Natural killer cell treated with Interleukin-12 subunit alpha and Interleukin-12 subunit beta and Interleukin-15 and Interleukin-18, amount 100 ng/mL, for 72 hours (primary cell): ENCODE measurements around the gene NFKB1. TPM values are rescaled to one million over a fixed set of nuclear protein-coding genes. Genes with fewer than 3 reads are reported as not detected.

Experiments used
- ATAC-seq, 2 donors: fragments of 150-1000 bp; cut with Tn5 transposase in 1 of 2; sonication (Bioruptor Pico), chemical (Tn5 transposase) in 1 of 2; 2 replicates each; pipeline ENCODE4 v1.10.0; 2021
- DNase-seq: peaks from one replicate; pipeline ENCODE4 v3.0.0; 2022; ENCODE audit warnings: low spot score
- H3K27ac Mint-ChIP-seq, 2 donors: 1 replicate in 1 of 2; 2 replicates in 1 of 2; pipeline ENCODE4 v1.8.0; 2022; ENCODE audit warnings: mixed read lengths in 2 of 2, mild to moderate bottlenecking in 1 of 2, moderate library complexity in 1 of 2
- H3K27me3 Mint-ChIP-seq, 2 donors: 1 replicate in 1 of 2; 2 replicates in 1 of 2; pipeline ENCODE4 v1.8.0; 2022; ENCODE audit warnings: mixed read lengths in 2 of 2
- H3K36me3 Mint-ChIP-seq: one replicate; pipeline ENCODE4 v1.8.0; 2022; ENCODE audit warnings: mixed read lengths
- H3K4me1 Mint-ChIP-seq, 2 donors: 1 replicate in 1 of 2; 2 replicates in 1 of 2; pipeline ENCODE4 v1.8.0; 2022; ENCODE audit warnings: low read depth in 2 of 2, mixed read lengths in 2 of 2, mild to moderate bottlenecking in 1 of 2
- H3K4me3 Mint-ChIP-seq: one replicate; pipeline ENCODE4 v1.8.0; 2022; ENCODE audit warnings: mixed read lengths
- H3K9me3 Mint-ChIP-seq: 2 replicates; pipeline ENCODE4 v1.8.0; 2022; ENCODE audit warnings: mixed read lengths
- total RNA-seq, 2 donors: library from RNA; stranded (reverse); gene quantifications; one replicate each; pipeline ENCODE4 v1.2.3, GENCODE V29; 2022

Gene NFKB1
- total RNA-seq, 2 donors from 2014 or later = 108 to 131 TPM

GRCh38 chr4:102503831-102504786, 3.0 kb downstream of the NFKB1 start:
- H3K9me3 Mint-ChIP-seq = no peaks in the 10 kb centered on the region
- peaks cover 23% of the 10 kb centered on the region for H3K36me3 Mint-ChIP-seq
- no peak for ATAC-seq
- H3K4me1 Mint-ChIP-seq = peaks cover 37 to 41% of the 10 kb centered on the region in 2 donors
- H3K4me3 Mint-ChIP-seq = peak overlapping the region; percentile 88
- H3K27ac Mint-ChIP-seq = peak overlapping the region; percentile 94 to 98
- no peaks in the 10 kb centered on the region for H3K27me3 Mint-ChIP-seq
- no peak for DNase-seq

DNA sequence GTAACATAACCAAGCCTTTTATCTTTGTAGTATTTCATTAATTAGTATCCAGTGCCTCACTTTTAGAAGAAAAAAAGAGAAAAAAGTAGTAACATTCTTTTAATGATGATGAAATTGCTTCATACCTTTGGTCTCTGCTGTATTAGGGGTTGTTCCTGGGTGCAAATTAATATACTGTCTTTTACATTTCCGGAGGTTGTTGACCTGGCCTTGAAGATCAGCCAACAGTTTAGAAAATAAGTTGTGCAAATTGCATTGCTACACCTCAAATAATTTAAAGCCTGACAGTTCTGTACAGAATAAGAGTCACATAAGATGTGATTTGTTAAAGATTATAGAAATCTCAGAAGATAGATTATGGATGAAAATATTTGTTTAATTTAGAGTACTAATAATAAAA, 3.8 kb downstream of the NFKB1 start:
- Mint-ChIP-seq H3K9me3 (no peaks in the 10 kb centered on the region), H3K4me3 (peak overlapping the region; percentile 88), H3K27ac (peak overlapping the region in 1 of 2 donors; percentile 94), H3K4me1 (peaks cover 45 to 49% of the 10 kb centered on the region in 2 donors), H3K36me3 (peaks cover 23% of the 10 kb centered on the region), H3K27me3 (no peaks in the 10 kb centered on the region)
- ATAC-seq (no peak), DNase-seq (no peak)

DNA sequence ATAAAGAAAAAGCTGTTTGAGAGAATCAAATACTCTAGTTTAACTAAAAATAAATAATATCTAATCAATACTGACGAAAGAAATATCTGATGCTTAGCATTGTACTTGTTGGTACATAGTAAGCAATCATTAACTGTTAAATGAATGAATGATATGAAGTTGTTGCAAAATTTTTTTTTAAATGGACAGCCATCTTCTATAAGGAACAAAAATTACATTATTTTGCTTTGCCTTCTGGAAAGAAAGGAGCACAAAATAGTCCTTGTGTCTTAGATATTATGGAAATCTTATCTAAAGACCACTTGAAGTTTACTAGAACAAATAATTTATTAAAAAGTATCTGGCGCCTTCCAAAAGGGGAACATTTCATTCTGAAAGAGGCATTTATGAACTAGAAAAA, 4.5 kb downstream of the NFKB1 start:
- H3K27me3 Mint-ChIP-seq = no peaks in the 10 kb centered on the region
- H3K4me1 Mint-ChIP-seq = peaks cover 46 to 52% of the 10 kb centered on the region in 2 donors
- DNase-seq = no peak
- no peak overlapping the region for H3K27ac Mint-ChIP-seq
- peaks cover 23% of the 10 kb centered on the region for H3K36me3 Mint-ChIP-seq
- ATAC-seq = no peak
- no peak overlapping the region for H3K4me3 Mint-ChIP-seq
- no peaks in the 10 kb centered on the region for H3K9me3 Mint-ChIP-seq

- H3K4me3 Mint-ChIP-seq = no peak overlapping the region
- ATAC-seq (no peak), DNase-seq (no peak)
- no peak overlapping the region for H3K27ac Mint-ChIP-seq
- peaks cover 23% of the 10 kb centered on the region for H3K36me3 Mint-ChIP-seq
- no peaks in the 10 kb centered on the region for H3K27me3 Mint-ChIP-seq
- peaks cover 52% of the 10 kb centered on the region in 2 donors for H3K4me1 Mint-ChIP-seq
- H3K9me3 Mint-ChIP-seq = no peaks in the 10 kb centered on the region
These were observed 5.4 kb downstream of the NFKB1 start for GRCh38 chr4:102506523-102506922.

DNA sequence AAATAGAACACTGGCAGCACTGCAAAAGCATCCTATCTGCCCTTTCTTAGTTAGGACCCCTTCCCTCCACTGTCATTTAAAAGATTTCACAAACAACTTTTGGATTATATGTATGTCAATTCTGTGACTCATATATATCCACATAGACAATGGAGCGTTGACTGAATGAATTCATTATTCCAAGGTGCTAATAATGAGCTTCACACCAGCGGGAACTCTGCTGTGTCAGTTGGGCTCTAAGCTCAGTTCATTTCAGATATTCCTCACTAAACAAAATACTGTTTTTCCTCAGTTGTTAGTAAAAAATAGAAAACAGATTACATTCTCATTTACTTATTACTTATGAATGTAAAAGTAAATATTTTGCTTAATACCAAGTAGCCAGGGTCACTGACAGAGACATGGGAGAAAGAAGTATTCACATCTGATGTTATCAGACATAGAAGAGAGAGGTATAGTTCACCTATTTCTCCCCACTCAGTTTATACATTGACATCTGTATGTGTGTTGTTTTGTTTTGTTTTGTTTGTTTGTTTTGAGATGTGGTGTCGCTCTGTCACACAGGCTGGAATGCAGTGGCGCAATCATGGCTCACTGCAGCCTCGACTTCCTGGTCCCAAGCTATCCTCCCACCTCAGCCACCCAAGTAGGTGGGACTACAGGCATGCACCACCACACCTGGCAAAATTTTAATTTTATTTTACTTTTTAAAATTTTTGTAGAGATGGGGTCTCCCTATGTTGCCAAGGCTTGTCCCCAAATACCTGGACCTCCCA, 10.9 kb downstream of the NFKB1 start:
- Mint-ChIP-seq H3K27me3 (no peaks in the 10 kb centered on the region), H3K4me3 (no peak overlapping the region), H3K9me3 (peaks cover 4% of the 10 kb centered on the region), H3K36me3 (peaks cover 19% of the 10 kb centered on the region), H3K27ac (no peak overlapping the region), H3K4me1 (peaks cover 43 to 53% of the 10 kb centered on the region in 2 donors)
- no peak for DNase-seq
- no peak for ATAC-seq

GRCh38 chr4:102514298-102514964, 13.3 kb downstream of the NFKB1 start:
- no peak overlapping the region for H3K27ac Mint-ChIP-seq
- H3K27me3 Mint-ChIP-seq = no peaks in the 10 kb centered on the region
- ATAC-seq (no peak), DNase-seq (no peak)
- H3K9me3 Mint-ChIP-seq = peaks cover 4% of the 10 kb centered on the region
- H3K36me3 Mint-ChIP-seq = peaks cover 21% of the 10 kb centered on the region
- peaks cover 48 to 57% of the 10 kb centered on the region in 2 donors for H3K4me1 Mint-ChIP-seq
- no peak overlapping the region for H3K4me3 Mint-ChIP-seq

- Mint-ChIP-seq H3K36me3 (peaks cover 21% of the 10 kb centered on the region), H3K4me1 (peaks cover 65 to 66% of the 10 kb centered on the region in 2 donors), H3K4me3 (no peak overlapping the region)
These were observed 16.6 kb downstream of the NFKB1 start for GRCh38 chr4:102517753-102518152.

GRCh38 chr4:102518703-102519131, 17.6 kb downstream of the NFKB1 start:
- ATAC-seq (peak; percentile 48 to 61), DNase-seq (no peak)
- H3K36me3 Mint-ChIP-seq = peaks cover 21% of the 10 kb centered on the region
- no peaks in the 10 kb centered on the region for H3K27me3 Mint-ChIP-seq
- H3K4me1 Mint-ChIP-seq = peaks cover 74 to 76% of the 10 kb centered on the region in 2 donors
- H3K9me3 Mint-ChIP-seq = peaks cover 4% of the 10 kb centered on the region
- peak overlapping the region; percentile 50 for H3K4me3 Mint-ChIP-seq
- peak overlapping the region; percentile 66 to 86 for H3K27ac Mint-ChIP-seq

More at GRCh38 chr4:102517753-102518152, 16.6 kb downstream of the NFKB1 start:
- Mint-ChIP-seq H3K9me3 (peaks cover 4% of the 10 kb centered on the region), H3K27me3 (no peaks in the 10 kb centered on the region), H3K27ac (peak overlapping the region in 1 of 2 donors; percentile 66)
- ATAC-seq (no peak), DNase-seq (no peak)

DNA sequence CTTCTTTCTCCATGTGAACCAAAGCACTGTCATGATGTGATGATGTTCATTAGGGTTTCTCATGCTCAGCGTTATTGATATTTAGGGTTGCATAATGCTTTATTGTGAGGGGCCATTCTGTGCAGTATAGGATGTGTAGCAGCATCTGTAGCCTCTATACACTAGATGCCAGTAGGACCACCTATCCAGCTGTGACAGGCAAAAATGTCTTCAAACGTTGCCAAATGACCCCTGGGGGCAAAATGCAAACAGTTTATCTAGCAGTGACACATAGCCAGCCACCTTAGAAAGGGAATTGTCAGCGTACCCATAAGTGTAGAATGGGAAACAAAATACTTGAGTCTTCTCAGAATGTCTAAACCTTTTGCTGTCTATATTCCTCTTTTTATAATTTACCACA, 18.8 kb downstream of the NFKB1 start:
- Mint-ChIP-seq H3K4me1 (peaks cover 73 to 81% of the 10 kb centered on the region in 2 donors), H3K4me3 (no peak overlapping the region), H3K27ac (peak overlapping the region; percentile 47 to 61), H3K27me3 (no peaks in the 10 kb centered on the region), H3K9me3 (peaks cover 4% of the 10 kb centered on the region), H3K36me3 (peaks cover 21% of the 10 kb centered on the region)
- ATAC-seq (no peak), DNase-seq (no peak)

DNA sequence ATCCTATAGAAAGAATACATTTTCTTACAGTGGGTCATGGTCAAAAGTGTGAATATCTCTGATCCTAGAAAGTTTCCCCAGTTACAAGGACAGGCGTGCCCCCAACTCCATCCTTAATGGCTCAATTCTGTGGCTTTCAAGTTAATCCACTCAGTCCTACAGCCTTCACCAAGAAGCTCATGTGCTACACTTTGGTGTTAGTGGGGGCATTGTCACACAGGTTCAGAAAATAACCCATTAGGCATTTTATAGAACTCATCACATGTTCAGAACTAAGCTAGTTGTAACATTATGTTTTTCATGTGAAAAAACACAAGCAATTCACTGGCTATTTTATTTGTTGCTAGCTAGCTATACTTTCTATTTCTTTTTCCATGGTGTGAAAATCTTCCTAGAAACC, 20.4 kb downstream of the NFKB1 start:
- Mint-ChIP-seq H3K9me3 (peaks cover 2% of the 10 kb centered on the region), H3K27me3 (no peaks in the 10 kb centered on the region), H3K36me3 (peaks cover 6% of the 10 kb centered on the region), H3K4me1 (peaks cover 73 to 81% of the 10 kb centered on the region in 2 donors), H3K27ac (peak overlapping the region; percentile 86 to 96), H3K4me3 (peak overlapping the region; percentile 76)
- ATAC-seq = peak in 1 of 2 donors; percentile 21
- DNase-seq = no peak

GRCh38 chr4:102522031-102522440, 20.9 kb downstream of the NFKB1 start:
- Mint-ChIP-seq H3K27me3 (no peaks in the 10 kb centered on the region), H3K4me1 (peaks cover 70 to 79% of the 10 kb centered on the region in 2 donors), H3K36me3 (peaks cover 1% of the 10 kb centered on the region), H3K4me3 (peak overlapping the region; percentile 76), H3K27ac (peak overlapping the region; percentile 86 to 96), H3K9me3 (no peaks in the 10 kb centered on the region)
- DNase-seq (no peak), ATAC-seq (peak; percentile 56 to 63)

GRCh38 chr4:102524691-102525090, 23.5 kb downstream of the NFKB1 start:
- H3K27me3 Mint-ChIP-seq = no peaks in the 10 kb centered on the region
- peak overlapping the region; percentile 93 to 98 for H3K27ac Mint-ChIP-seq
- DNase-seq = no peak
- H3K4me3 Mint-ChIP-seq = peak overlapping the region; percentile 83
- peaks cover 66 to 78% of the 10 kb centered on the region in 2 donors for H3K4me1 Mint-ChIP-seq
- peak; percentile 44 to 45 for ATAC-seq
- H3K9me3 Mint-ChIP-seq = no peaks in the 10 kb centered on the region
- H3K36me3 Mint-ChIP-seq = peaks cover 6% of the 10 kb centered on the region

GRCh38 chr4:102525097-102525496, 23.9 kb downstream of the NFKB1 start:
- ATAC-seq (peak; percentile 75 to 87), DNase-seq (no peak)
- Mint-ChIP-seq H3K27me3 (no peaks in the 10 kb centered on the region), H3K4me3 (peak overlapping the region; percentile 83), H3K9me3 (no peaks in the 10 kb centered on the region), H3K36me3 (peaks cover 9% of the 10 kb centered on the region), H3K4me1 (peaks cover 67 to 78% of the 10 kb centered on the region in 2 donors), H3K27ac (peak overlapping the region; percentile 93 to 98)
